Ramos (cell line): ENCODE data around the gene PTPN14.

Experiments
- in situ Hi-C: fragments of 300-500 bp; cut with MboI; formaldehyde crosslinking; loops from one replicate; pipeline ENCODE4 v1.14.3; 2022; ENCODE audit warnings: low sequenced_read_pairs; ENCODE audit not compliant: unreplicated experiment

The PTPN14 gene

DNA sequence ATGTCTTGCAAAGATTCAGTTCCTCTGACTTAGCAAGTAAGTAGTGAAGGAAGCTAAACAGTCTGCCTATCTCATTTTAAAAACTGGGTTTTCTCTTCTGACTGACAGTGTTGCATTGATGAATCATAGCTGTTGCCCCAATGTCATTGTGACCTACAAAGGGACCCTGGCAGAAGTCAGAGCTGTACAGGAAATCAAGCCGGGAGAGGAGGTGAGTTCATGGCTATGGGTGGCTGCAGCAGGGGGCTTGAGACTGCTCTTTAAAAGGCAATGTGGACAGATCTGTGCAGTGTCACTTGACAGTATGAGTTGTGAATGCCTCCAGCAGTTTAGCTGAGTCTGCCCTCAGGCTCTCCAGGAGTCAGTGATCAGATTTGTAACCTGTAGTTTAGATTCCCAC is 223.9 kb downstream of the PTPN14 start:
- in situ Hi-C loops = loop anchor here (5.0 kb wide), 1 partner anchor 60 kb away; no protein-coding TSS in a partner anchor

DNA sequence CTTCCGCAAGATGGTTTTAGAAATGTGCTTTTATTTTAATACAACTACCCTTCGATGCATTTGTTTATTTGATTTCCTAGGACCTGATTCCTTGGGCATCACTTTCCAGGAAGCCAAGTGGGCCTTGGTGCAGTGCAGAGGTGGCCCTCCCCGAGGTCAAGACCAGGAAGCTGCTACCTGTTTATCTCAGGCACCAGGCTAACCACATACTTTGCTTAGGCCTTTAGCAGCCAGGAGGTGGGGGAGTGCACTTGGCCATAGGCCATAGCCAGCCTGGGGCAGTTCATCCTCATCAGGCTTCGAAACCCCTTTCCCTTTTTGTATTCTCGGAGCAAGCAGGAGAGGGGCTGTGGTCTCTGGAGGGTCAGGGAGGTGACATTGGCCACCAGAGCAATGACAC is 225.0 kb downstream of the PTPN14 start:
- in situ Hi-C loops = loop anchor here (5.0 kb wide), 1 partner anchor 59 kb away; no protein-coding TSS in a partner anchor

DNA sequence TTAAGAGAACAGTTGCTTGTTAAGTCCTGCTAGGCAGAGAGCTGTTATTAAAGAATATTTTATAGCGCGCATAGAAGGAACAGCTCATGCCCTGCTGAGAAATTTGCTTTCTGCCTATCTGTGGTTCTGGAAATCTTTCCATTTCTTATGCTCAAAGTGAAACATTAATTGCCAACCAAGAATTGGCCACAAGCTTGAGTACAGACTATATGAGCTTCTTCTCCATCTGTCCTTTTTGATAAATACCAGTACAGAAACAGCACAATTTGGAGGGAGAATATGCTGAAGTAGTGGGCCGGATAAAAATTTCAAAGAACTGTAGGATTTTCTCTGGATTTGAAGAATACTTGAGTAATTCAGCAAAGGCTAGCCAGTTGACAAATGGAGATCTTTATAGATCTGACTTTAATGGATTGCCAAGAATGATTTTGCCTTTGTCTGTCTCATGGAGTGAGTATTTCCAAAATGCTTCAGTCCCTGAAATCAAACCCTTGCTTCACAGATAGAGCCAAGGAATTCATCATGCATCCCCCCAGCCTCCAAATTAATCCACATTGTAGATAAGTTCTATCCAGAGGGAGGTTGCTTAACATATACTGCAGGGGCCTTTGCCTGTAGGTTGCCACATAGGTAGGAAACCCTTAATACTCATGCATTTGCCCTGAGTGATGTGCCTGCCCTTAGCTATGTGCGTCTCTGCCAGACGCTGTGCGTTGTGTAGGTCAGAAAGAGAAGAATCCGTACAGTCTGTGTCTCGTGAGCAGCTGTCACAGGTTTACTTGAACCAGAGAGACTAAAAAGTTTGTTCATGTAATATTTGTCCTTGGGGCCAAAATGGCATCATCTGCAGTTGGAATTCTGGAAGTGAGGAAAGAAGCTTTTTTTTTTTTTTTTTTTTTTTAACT is 226.3 kb downstream of the PTPN14 start:
- in situ Hi-C loops = loop anchor here (5.0 kb wide), 1 partner anchor 58 kb away; no protein-coding TSS in a partner anchor

DNA sequence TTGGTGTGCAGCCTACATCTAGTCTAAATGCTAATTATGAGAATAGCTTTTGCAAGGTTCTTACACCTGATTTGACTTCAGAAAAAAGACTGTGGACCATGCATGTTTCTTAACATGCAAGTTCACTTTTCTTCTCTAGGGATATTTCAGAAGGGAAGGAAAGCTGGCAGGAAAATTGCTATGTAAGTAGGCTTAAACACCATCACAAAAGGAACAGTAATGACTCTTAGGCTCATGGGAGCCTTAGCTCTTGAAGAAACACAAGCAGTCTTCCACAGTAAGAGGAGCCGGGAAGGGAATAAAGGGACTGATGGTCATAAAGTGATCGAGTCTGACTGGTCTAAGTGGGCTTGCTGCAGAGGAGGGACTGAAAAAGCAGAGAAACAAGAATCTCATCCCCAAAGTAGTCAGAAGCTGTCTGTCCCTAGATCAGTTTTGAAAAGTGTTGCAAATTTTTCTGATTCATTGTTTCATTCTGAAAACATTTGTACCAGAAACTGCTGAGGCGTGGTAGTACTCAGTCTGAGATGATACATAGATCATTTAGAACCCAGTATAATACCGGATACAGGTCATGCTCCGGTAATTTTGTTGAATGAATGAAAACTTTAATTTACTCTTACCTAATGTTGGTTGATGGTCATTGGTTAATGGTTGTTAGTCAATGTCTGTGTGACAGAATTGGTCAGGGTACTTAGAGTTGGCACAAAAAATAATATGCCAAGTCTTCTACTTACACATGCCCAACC is 229.5 kb downstream of the PTPN14 start:
- in situ Hi-C loops = no loop called here

DNA sequence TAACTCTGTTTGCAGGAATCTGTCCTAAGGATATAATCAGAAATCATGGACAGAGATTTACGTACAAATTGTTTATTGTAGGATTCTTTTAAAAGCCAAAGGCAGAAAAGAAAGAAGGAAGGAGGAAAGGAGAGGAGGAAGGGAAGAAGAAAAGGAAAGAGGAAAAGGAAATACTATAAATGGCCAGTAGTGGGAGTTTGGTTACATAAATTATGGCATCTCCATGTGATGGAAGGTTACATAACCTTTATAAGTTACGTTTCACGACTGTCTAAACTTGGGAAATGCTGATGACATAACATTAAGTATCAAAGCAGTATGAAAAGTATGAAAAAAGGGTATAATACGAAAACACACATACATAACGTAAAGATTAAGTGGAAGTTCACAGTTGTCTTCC is 231.5 kb downstream of the PTPN14 start:
- in situ Hi-C loops = no loop called here

DNA sequence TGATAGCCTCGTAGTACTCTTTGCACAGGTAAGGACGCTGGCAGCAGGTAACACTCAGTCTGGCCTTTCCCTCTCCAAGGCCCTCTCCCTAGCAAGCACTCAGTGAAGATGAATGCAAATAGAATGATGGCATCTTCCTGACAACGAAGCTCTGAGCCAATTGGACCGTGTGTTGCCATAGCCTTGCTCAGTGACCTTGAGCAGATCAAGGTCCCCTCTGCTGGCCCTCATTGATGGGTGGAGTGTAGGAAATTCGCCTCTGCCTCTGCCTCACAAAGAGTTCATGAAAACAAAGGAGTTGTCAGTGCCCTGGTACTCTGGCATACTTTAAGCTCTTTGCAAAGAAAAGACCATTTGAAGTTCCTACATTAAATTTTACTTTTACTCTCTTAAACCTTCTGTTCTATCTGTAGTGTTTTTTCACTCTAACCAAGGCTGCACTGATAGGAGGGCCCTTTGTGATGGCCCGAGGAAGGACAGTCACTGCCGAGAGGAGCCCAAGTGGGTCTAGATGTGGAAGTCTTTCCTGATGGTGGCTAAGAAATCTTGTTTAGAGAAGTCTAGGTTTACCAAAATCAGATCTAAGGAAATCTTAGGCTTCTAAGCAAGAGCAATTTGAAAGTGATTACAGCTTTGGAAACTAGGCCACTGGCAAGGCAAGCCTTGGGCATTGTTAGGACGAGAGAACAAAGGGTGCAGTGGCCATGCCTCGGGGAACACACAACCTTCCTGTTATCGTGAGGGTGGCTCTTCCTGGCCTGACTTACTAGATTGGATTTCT is 232.3 kb downstream of the PTPN14 start:
- in situ Hi-C loops = no loop called here

DNA sequence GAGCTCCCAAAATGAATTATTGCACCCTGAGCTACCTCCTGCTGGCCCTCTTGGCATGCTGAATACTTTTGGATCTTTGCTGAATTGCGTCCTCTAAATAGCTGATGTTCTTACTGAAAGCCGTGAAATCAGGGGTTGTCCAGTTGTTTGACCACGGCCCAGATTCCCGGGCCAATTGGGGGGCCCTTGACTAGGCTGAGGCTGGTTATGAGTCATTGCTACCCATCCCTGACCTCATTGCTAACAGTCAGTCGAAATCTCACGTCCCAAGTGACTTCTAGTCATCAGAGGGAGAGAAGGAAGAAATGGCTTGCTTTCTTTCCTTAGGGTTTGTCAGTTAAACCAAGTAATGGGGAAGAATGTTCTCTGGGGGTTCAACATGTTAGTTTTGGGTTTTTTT is 233.0 kb downstream of the PTPN14 start:
- in situ Hi-C loops = no loop called here

DNA sequence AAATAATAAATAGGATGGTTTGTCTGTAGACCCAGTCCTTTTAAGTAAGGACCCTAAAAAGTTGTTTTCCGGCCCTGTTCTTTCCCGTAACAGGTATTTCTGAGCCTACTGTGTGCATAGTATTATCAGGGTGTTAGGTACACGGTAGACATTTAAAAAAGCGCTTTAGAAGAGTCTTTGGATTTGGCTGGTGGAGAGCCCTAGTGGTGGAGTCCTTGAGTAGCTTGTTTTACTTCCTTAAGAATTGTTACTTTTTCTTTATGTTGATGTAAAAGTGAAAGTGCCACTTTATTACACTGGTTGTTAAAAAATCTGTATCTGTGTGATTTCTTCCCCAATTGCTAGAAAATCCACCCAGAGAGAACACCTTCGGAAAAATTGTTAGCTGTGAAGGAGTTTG is 233.7 kb downstream of the PTPN14 start:
- in situ Hi-C loops = no loop called here

DNA sequence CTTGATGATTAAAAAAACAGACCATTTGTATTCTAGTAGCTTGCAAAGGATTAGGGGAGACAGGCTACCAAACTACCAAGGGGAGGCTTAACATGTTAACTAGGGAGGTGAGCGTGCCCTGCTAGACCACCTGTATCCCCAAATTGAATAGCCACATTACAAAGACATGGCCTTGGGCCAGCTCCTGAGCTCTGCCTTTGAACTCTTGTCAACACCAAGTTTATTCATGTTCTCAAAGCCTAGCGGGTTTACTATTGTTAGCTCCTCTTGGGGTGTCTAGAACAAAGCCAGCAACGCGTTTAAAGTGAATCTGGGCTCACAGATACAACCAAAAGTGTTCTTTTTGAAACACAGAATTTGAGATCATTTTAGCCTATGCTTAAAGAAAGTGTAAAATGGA is 234.1 kb downstream of the PTPN14 start:
- in situ Hi-C loops = no loop called here

DNA sequence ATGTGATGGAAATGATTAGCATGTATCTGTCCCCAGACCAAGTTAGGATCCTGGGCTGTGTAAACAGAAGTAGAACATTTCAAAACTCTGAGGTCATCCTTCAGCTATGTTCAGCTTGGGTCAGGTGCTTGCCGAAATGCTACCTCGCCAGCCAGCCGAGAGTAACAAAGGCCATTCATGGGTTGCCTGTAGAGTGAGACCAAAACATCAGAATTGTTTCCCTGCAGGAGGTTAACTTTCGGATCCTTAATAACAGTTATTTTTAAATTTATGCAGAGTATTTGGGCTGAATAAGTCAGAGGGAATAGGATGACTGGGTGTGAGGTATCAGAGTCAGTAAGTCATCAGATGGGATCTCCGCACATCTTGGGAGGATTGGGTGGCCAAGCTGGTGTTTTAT is 234.8 kb downstream of the PTPN14 start:
- in situ Hi-C loops = no loop called here

DNA sequence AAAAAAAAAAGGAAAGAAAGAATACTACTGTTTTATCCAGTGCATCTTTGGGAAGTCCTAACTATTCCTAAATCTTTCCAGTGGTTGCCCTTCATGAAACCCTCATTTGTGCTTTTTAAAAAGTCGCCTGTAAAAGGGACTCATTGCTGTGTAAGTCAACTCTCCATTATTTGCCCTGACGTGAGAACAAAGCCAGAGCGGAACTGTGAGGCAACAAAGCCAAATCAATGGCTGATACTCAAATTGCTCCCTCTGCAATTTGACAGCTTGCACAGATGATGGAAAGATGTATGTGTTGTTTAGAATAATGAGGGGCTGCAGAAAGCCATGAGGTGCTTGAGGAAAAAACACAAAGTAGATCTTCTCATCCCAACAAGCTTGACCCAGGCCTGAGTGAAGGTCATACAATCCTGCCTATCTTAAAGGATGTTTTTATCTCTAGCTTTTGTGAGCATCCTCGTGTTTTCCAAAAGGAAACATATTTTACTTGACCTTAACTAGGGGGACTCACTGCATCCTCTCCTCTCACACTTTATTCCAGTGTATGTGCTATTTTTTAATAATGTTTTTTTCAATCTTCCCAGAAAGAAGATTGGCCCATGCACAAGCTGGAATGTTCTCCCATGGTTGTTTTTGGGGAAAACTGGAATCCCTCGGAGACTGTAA is 237.1 kb downstream of the PTPN14 start:
- in situ Hi-C loops = no loop called here

DNA sequence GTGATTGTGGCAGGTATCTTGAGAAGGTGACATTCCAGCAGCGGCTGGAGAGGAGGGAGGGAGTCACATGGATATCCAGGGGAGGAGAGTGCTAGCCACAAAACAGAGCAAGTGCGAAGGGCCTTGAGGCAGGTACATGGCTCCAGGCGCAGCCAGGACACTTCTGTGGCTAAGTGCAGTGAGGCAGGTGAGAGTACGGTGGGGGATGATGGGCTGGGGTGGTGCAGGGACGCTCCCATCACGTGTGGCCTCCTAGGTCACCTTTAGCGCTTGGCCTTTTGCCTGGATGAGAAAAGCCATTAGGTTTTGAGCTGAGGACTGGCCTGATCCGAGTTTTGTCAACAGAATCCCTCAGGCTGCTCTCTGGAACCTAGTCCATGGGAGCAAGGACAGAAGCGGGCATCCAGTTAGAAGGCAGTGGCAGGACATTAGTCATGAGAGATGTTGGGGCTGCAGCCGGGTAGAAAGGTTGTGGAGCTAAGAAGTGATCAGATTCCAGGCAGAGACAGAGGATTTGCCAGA is 238.8 kb downstream of the PTPN14 start:
- in situ Hi-C loops = no loop called here

DNA sequence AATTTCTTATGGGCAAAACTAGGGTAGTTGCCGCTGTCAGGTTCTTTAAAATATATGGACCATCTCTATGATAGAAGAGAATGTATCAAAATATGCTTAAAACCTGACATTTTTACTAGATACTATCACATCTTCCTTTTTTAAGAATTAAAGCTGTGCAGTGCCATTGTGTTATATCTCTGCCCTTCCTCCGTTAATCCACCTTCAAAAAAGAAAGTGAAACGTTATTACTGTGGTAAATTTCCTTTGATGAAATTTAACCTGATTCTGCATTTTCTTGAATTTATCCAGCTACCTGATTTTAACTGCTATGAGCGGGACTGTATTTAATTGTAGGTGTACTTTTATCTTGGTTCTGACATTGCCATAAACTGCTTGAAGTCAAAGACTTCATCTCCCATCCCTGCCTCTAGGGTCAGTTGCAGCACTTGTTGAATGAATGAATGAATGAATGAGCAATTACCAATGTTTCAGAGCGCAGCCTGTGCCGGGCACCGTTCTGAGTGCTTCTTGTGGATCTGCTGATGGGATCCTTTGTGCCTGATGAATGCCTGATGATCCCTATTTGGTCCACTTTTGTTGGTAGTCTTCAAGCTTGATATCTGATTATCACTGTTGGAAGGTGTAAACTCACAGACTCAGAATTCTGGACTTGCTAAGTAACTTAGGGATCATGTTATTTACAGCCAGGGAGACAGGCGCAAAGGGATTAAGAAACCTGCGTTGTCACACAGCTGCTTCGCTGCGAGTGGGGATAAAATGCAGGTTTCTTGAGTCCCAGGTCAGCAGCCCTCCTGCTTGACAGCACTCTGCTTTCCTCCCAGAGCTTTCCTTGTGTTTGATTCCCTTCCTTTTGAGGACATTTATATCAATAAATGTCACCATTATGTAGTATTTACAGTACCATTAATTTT is 240.4 kb downstream of the PTPN14 start:
- in situ Hi-C loops = no loop called here

DNA sequence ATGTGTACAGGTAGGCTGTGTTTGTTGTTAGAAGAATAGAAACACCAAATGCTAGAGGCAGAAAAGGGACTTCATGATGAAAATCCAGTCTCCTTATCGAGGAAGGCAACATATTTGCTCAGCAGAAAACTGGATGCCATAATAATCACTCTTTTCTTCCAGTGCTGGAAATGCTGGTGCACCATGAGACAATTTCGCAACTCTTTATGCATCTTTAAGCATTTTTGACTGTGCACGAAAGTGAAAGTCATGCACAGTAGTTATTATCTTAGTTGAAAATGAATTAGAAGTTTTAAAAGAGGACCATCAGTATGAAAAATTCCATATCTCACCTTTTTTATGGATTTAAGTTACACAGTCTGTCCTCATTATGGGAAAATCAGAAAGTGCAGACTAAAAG is 241.4 kb downstream of the PTPN14 start:
- in situ Hi-C loops = no loop called here

DNA sequence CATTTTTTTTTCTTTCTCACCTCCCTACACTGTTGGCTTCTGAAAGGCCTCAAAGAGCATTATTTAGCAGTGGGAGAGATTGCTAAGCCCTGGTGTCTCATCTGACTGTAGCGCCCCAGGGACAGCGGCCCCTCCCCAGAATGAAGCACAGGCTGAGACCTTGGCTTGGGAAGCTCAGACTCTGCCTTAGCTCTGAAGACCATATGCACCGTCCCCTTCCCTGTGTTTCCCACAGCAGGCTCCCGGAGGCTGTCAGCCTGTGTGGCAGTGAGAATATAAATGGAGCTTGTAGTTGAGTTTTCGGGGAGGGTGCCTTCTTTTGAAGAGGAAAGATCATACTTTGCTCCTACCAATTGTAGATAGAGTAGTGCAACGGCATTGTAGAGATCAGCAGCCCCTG is 245.1 kb downstream of the PTPN14 start:
- in situ Hi-C loops = no loop called here

DNA sequence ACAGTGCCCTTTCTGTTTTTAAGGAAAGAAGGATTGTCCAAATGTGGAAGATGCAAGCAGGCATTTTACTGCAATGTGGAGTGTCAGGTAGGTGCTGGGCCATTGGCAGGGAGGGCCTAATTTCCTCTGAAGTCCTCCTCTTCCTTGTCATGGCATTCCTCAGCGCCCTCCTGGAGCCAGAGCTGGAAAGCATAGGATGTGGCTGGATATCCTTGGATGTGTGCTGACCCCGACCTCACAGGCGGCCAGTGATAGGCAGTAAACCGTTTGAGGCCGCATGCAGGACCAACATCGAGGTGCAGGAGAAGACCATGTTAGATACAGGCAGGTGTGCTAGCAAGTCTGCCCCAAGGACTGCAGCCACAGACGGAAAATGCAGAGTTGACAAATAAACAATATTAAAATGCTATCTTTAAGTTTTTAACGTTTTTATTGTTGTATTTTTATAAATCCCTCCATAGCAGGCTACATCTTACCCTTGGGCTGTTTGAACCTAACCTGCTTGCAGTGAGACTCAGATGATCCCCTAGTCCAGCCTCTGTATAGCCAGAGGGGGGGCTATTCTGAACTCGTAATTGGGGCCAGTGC is 246.1 kb downstream of the PTPN14 start:
- in situ Hi-C loops = no loop called here

DNA sequence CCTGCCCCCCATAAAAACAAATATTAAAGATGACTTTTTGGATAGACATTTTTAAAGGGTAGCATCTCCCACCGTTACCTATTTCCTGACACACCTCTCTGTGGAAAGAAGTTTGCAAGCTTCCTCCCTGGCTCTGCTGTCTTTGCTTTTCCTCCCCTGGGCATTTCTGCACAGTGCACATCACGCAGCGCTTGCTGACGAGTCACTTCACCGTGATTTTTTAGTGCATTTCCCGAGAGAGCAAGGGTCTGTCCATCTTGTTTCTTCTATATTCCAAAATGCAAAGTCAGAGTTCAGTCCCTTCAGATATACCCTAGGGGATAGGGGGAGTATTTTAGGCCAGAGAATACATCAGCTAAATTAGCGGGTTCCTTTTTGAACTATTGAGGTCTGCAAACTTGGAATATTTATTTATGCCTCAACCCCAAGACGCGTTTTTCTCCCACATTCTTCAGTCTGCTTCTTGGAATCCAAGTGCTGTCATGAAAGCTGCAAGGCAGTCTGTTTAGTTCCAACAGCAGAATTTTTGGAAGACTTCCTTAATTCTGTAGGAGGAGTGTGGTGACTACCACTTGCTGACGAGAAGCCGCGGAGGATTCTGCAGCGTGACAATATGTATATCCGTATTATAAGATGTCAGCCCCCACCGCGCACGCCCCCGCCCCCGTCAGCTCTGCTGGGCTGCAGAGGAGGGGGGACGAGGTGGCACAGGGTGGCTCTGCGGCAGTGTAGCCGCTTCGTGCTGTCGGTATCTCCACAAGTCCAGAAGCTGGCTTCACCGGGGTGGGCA is 248.1 kb downstream of the PTPN14 start:
- in situ Hi-C loops = no loop called here

DNA sequence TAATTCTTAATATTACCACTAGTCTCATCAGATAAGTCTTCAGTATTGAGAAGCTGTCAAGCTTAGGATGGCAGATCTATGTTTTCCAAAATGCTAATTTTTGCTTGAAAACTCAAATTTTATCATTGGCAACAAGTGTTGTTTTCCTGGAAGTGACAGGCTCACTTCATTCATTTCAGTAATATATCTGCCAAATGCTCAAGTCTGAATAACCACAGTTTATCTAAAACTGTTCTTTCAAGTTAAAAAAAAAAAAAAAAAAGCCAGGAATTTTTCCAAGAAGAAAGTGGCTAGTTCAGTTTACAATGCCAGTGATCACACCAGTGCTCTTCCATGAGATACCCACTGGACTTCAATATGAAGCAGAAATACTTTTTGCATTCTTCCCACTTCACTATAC is 249.9 kb downstream of the PTPN14 start:
- in situ Hi-C loops = no loop called here
